GM23338 (cell line): ENCODE results near the gene SMARCE1. TPM values are rescaled to one million over a fixed set of nuclear protein-coding genes. Genes with fewer than 3 reads are reported as not detected.

Source experiments
- ATAC-seq: fragments of 200-7000 bp; cut with Tn5 transposase; 3 replicates; pipeline ENCODE4 v1.9.1; 2020
- DNase-seq: peaks from one replicate; pipeline ENCODE4 v3.0.0-alpha.2; 2015; ENCODE audit warnings: low spot score
- H2AFZ ChIP-seq: fragments of 200-600 bp; sonication (generic); 2 replicates; pipeline ENCODE4 v1.8.0; 2016; ENCODE audit warnings: antibody characterized with exemption, mild to moderate bottlenecking, moderate library complexity
- H3F3A ChIP-seq: fragments of 200-600 bp; sonication (generic); replicated peaks from 2 replicates; pipeline ENCODE4 v1.8.0; 2017; ENCODE audit warnings: antibody characterized with exemption, mixed run types, low read depth
- H3K27ac ChIP-seq: fragments of 200-600 bp; sonication (generic); 2 replicates; pipeline ENCODE4 v1.6.1; 2016; ENCODE audit warnings: low read depth
- H3K27me3 ChIP-seq: fragments of 200-600 bp; sonication (generic); 2 replicates; pipeline ENCODE4 v1.8.0; 2016; ENCODE audit warnings: mild to moderate bottlenecking, mixed run types, moderate library complexity; ENCODE audit not compliant: insufficient read depth
- H3K36me3 ChIP-seq: fragments of 200-600 bp; sonication (generic); 2 replicates; pipeline ENCODE4 v1.8.0; 2016; ENCODE audit warnings: mild to moderate bottlenecking; ENCODE audit not compliant: insufficient read depth
- H3K4me1 ChIP-seq: fragments of 200-600 bp; sonication (generic); 2 replicates; pipeline ENCODE4 v1.8.0; 2016; ENCODE audit warnings: mild to moderate bottlenecking, moderate library complexity; ENCODE audit not compliant: insufficient read depth
- H3K4me2 ChIP-seq: fragments of 200-600 bp; sonication (generic); 2 replicates; pipeline ENCODE4 v1.7.1; 2017; ENCODE audit warnings: mixed run types
- H3K4me3 ChIP-seq: fragments of 200-600 bp; sonication (generic); 2 replicates; pipeline ENCODE4 v1.6.1; 2016; ENCODE audit warnings: mixed run types
- H3K79me2 ChIP-seq: fragments of 200-600 bp; sonication (generic); replicated peaks from 2 replicates; pipeline ENCODE4 v1.8.0; 2017; ENCODE audit warnings: mild to moderate bottlenecking; ENCODE audit not compliant: insufficient read depth
- H3K9me2 ChIP-seq: fragments of 200-600 bp; sonication (generic); 2 replicates; pipeline ENCODE4 v1.8.0; 2017; ENCODE audit not compliant: insufficient read depth
- H4K20me1 ChIP-seq: fragments of 200-600 bp; sonication (generic); replicated peaks from 2 replicates; pipeline ENCODE4 v1.8.0; 2017; ENCODE audit warnings: mild to moderate bottlenecking; ENCODE audit not compliant: insufficient read depth
- H3K27ac Mint-ChIP-seq: 2 replicates; pipeline ENCODE4 v1.8.0; 2020; ENCODE audit warnings: inconsistent platforms, mild to moderate bottlenecking, moderate library complexity, mixed read lengths
- H3K27me3 Mint-ChIP-seq: 3 replicates; pipeline ENCODE4 v1.8.0; 2022; ENCODE audit warnings: low read depth, mild to moderate bottlenecking, moderate library complexity, mixed read lengths, inconsistent platforms; ENCODE audit not compliant: insufficient read depth, poor library complexity
- H3K36me3 Mint-ChIP-seq: 3 replicates; pipeline ENCODE4 v1.8.0; 2021; ENCODE audit warnings: low read depth, mild to moderate bottlenecking, inconsistent platforms, moderate library complexity, mixed read lengths
- H3K4me1 Mint-ChIP-seq: 3 replicates; pipeline ENCODE4 v1.8.0; 2020; ENCODE audit warnings: mild to moderate bottlenecking, inconsistent platforms, mixed read lengths
- H3K4me3 Mint-ChIP-seq: 3 replicates; pipeline ENCODE4 v1.8.0; 2021; ENCODE audit warnings: moderate library complexity, mild to moderate bottlenecking, inconsistent platforms, mixed read lengths
- H3K9me3 Mint-ChIP-seq: 3 replicates; pipeline ENCODE4 v1.8.0; 2020; ENCODE audit warnings: moderate library complexity, mild to moderate bottlenecking, inconsistent platforms, mixed read lengths
- EZH2 ChIP-seq: fragments of 200-600 bp; sonication (generic); IDR thresholded peaks from one replicate; pipeline ENCODE4 v1.8.0; 2017; ENCODE audit warnings: antibody characterized with exemption, mild to moderate bottlenecking, low read depth; ENCODE audit not compliant: unreplicated experiment
- EZH2phosphoT487 ChIP-seq: fragments of 200-600 bp; sonication (generic); IDR thresholded peaks from one replicate; pipeline ENCODE4 v1.8.1; 2018; ENCODE audit warnings: antibody characterized with exemption; ENCODE audit not compliant: unreplicated experiment
- JUNB ChIP-seq: IDR thresholded peaks from one replicate; pipeline ENCODE4 v1.6.1; 2016; ENCODE audit warnings: antibody characterized with exemption; ENCODE audit not compliant: unreplicated experiment
- NANOG ChIP-seq: IDR thresholded peaks from 2 replicates; pipeline ENCODE4 v1.6.1; 2016; ENCODE audit warnings: antibody characterized with exemption, borderline replicate concordance
- STAT1 ChIP-seq: IDR thresholded peaks from one replicate; pipeline ENCODE4 v1.6.1; 2016; ENCODE audit warnings: antibody characterized with exemption; ENCODE audit not compliant: unreplicated experiment
- ZNF114 ChIP-seq: fragments of 250-450 bp; sonication (Bioruptor Pico); IDR thresholded peaks from 2 replicates; pipeline ENCODE4 v1.5.0; 2020; ENCODE audit warnings: mild to moderate bottlenecking, moderate library complexity
- ZNF331 ChIP-seq: fragments of 250-450 bp; sonication (Bioruptor Pico); IDR thresholded peaks from 2 replicates; pipeline ENCODE4 v1.5.0; 2020; ENCODE audit warnings: low read depth, mild to moderate bottlenecking, moderate library complexity
- polyA plus RNA-seq: library from polyadenylated mRNA; unstranded; fragments of >200 nt; fragmentation: Nextera tagmentation; extraction: Ambion mirVana; gene quantifications from 2 replicates; pipeline ENCODE4 v1.2.1, GENCODE V29; 2016
- total RNA-seq: library from RNA; depleted of rRNA; stranded (reverse); fragments of >200 nt; shearing (Covaris generic); gene quantifications from 2 replicates; pipeline ENCODE4 v1.2.3, GENCODE V29; 2014
- TF ChIP-seq, protein P1 (sequence below): IDR thresholded peaks from one replicate; pipeline ENCODE4 v1.6.1; 2018; ENCODE audit warnings: antibody characterized with exemption; ENCODE audit not compliant: unreplicated experiment
- TF ChIP-seq, protein P2 (sequence below), 2 experiments: fragments of 200-600 bp in 1 of 2; sonication (generic) in 1 of 2; conservative IDR thresholded peaks; 2 replicates each; pipeline versions ENCODE4 v1.5.1 to v1.6.1; 2016 to 2017; ENCODE audit warnings: antibody characterized with exemption in 2 of 2, low read depth in 2 of 2, mild to moderate bottlenecking in 2 of 2, moderate library complexity in 1 of 2
- TF ChIP-seq, protein P3 (sequence below): fragments of 250-450 bp; sonication (Bioruptor Pico); IDR thresholded peaks from 2 replicates; pipeline ENCODE4 v1.5.0; 2020; ENCODE audit warnings: mild to moderate bottlenecking, moderate library complexity
- TF ChIP-seq, protein P4 (sequence below): IDR thresholded peaks from 2 replicates; pipeline ENCODE4 v1.6.1; 2016; ENCODE audit warnings: antibody characterized with exemption

Gene SMARCE1
- total and polyA plus RNA-seq, 2 experiments from 2014 or later: 101 to 258 TPM

DNA sequence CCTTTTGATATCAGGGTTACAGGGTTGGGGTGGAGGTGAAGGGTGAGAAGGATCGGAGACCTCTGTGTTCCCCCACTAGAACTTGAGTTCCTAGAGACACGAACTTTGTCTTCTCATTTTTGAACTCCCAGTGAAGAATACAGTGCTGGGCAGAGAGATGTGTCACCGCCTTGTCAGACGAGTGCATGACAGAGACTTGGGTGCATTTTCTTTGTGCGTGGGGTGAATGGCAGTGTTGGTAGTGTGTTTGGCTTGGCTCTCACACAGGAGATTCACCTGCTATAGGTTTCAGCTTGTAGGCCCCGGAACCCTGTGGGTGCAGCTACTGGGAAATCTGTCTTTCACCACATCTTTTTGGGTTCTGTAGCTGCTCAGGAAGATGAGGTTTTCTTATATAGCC, 42.3 kb downstream of the SMARCE1 start:
- H4K20me1 ChIP-seq: no peaks in the 10 kb centered on the region
- H2AFZ ChIP-seq: no peak overlapping the region
- no peak overlapping the region for H3K27ac Mint-ChIP-seq
- DNase-seq: no peak
- peaks cover 7% of the 10 kb centered on the region for H3K4me1 ChIP-seq
- H3K4me2 ChIP-seq: no peak overlapping the region
- no peaks in the 10 kb centered on the region for H3K36me3 ChIP-seq
- H3K4me3 ChIP-seq: no peak overlapping the region
- no peak for ATAC-seq
- H3K9me2 ChIP-seq: no peaks in the 10 kb centered on the region
- H3K79me2 ChIP-seq: no peaks in the 10 kb centered on the region
- H3K36me3 Mint-ChIP-seq: no peaks in the 10 kb centered on the region
- H3K27me3 Mint-ChIP-seq: no peaks in the 10 kb centered on the region
- TF ChIP-seq NANOG (no peak), EZH2 (no peak), ZNF114 (no peak), ZNF331 (CRISPR knock-in tag) (no peak), STAT1 (no peak), JUNB (no peak), EZH2phosphoT487 (no peak)
- TF ChIP-seq, protein P1, sequence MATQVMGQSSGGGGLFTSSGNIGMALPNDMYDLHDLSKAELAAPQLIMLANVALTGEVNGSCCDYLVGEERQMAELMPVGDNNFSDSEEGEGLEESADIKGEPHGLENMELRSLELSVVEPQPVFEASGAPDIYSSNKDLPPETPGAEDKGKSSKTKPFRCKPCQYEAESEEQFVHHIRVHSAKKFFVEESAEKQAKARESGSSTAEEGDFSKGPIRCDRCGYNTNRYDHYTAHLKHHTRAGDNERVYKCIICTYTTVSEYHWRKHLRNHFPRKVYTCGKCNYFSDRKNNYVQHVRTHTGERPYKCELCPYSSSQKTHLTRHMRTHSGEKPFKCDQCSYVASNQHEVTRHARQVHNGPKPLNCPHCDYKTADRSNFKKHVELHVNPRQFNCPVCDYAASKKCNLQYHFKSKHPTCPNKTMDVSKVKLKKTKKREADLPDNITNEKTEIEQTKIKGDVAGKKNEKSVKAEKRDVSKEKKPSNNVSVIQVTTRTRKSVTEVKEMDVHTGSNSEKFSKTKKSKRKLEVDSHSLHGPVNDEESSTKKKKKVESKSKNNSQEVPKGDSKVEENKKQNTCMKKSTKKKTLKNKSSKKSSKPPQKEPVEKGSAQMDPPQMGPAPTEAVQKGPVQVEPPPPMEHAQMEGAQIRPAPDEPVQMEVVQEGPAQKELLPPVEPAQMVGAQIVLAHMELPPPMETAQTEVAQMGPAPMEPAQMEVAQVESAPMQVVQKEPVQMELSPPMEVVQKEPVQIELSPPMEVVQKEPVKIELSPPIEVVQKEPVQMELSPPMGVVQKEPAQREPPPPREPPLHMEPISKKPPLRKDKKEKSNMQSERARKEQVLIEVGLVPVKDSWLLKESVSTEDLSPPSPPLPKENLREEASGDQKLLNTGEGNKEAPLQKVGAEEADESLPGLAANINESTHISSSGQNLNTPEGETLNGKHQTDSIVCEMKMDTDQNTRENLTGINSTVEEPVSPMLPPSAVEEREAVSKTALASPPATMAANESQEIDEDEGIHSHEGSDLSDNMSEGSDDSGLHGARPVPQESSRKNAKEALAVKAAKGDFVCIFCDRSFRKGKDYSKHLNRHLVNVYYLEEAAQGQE: no peak
- TF ChIP-seq, protein P2, sequence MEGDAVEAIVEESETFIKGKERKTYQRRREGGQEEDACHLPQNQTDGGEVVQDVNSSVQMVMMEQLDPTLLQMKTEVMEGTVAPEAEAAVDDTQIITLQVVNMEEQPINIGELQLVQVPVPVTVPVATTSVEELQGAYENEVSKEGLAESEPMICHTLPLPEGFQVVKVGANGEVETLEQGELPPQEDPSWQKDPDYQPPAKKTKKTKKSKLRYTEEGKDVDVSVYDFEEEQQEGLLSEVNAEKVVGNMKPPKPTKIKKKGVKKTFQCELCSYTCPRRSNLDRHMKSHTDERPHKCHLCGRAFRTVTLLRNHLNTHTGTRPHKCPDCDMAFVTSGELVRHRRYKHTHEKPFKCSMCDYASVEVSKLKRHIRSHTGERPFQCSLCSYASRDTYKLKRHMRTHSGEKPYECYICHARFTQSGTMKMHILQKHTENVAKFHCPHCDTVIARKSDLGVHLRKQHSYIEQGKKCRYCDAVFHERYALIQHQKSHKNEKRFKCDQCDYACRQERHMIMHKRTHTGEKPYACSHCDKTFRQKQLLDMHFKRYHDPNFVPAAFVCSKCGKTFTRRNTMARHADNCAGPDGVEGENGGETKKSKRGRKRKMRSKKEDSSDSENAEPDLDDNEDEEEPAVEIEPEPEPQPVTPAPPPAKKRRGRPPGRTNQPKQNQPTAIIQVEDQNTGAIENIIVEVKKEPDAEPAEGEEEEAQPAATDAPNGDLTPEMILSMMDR (conservative IDR thresholded peaks at IDR 0.05; ENCODE audit: low read depth in 2 of 2): no peak
- TF ChIP-seq, protein P3, sequence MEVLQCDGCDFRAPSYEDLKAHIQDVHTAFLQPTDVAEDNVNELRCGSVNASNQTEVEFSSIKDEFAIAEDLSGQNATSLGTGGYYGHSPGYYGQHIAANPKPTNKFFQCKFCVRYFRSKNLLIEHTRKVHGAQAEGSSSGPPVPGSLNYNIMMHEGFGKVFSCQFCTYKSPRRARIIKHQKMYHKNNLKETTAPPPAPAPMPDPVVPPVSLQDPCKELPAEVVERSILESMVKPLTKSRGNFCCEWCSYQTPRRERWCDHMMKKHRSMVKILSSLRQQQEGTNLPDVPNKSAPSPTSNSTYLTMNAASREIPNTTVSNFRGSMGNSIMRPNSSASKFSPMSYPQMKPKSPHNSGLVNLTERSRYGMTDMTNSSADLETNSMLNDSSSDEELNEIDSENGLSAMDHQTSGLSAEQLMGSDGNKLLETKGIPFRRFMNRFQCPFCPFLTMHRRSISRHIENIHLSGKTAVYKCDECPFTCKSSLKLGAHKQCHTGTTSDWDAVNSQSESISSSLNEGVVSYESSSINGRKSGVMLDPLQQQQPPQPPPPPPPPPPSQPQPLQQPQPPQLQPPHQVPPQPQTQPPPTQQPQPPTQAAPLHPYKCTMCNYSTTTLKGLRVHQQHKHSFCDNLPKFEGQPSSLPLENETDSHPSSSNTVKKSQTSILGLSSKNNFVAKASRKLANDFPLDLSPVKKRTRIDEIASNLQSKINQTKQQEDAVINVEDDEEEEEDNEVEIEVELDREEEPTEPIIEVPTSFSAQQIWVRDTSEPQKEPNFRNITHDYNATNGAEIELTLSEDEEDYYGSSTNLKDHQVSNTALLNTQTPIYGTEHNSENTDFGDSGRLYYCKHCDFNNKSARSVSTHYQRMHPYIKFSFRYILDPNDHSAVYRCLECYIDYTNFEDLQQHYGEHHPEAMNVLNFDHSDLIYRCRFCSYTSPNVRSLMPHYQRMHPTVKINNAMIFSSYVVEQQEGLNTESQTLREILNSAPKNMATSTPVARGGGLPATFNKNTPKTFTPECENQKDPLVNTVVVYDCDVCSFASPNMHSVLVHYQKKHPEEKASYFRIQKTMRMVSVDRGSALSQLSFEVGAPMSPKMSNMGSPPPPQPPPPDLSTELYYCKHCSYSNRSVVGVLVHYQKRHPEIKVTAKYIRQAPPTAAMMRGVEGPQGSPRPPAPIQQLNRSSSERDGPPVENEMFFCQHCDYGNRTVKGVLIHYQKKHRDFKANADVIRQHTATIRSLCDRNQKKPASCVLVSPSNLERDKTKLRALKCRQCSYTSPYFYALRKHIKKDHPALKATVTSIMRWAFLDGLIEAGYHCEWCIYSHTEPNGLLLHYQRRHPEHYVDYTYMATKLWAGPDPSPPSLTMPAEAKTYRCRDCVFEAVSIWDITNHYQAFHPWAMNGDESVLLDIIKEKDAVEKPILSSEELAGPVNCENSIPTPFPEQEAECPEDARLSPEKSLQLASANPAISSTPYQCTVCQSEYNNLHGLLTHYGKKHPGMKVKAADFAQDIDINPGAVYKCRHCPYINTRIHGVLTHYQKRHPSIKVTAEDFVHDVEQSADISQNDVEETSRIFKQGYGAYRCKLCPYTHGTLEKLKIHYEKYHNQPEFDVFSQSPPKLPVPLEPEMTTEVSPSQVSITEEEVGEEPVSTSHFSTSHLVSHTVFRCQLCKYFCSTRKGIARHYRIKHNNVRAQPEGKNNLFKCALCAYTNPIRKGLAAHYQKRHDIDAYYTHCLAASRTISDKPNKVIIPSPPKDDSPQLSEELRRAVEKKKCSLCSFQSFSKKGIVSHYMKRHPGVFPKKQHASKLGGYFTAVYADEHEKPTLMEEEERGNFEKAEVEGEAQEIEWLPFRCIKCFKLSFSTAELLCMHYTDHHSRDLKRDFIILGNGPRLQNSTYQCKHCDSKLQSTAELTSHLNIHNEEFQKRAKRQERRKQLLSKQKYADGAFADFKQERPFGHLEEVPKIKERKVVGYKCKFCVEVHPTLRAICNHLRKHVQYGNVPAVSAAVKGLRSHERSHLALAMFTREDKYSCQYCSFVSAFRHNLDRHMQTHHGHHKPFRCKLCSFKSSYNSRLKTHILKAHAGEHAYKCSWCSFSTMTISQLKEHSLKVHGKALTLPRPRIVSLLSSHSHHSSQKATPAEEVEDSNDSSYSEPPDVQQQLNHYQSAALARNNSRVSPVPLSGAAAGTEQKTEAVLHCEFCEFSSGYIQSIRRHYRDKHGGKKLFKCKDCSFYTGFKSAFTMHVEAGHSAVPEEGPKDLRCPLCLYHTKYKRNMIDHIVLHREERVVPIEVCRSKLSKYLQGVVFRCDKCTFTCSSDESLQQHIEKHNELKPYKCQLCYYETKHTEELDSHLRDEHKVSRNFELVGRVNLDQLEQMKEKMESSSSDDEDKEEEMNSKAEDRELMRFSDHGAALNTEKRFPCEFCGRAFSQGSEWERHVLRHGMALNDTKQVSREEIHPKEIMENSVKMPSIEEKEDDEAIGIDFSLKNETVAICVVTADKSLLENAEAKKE (CRISPR knock-in tag): no peak
- TF ChIP-seq, protein P4, sequence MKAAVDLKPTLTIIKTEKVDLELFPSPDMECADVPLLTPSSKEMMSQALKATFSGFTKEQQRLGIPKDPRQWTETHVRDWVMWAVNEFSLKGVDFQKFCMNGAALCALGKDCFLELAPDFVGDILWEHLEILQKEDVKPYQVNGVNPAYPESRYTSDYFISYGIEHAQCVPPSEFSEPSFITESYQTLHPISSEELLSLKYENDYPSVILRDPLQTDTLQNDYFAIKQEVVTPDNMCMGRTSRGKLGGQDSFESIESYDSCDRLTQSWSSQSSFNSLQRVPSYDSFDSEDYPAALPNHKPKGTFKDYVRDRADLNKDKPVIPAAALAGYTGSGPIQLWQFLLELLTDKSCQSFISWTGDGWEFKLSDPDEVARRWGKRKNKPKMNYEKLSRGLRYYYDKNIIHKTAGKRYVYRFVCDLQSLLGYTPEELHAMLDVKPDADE: no peak
- no peaks in the 10 kb centered on the region for H3F3A ChIP-seq
- no peaks in the 10 kb centered on the region; the same call in 2 of the 3 replicates for H3K9me3 Mint-ChIP-seq
- no peaks in the 10 kb centered on the region for H3K27me3 ChIP-seq
- H3K27ac ChIP-seq: no peak overlapping the region
- no peak overlapping the region for H3K4me3 Mint-ChIP-seq
- peaks cover 17% of the 10 kb centered on the region for H3K4me1 Mint-ChIP-seq
